GM21576 (cell line): ENCODE measurements around the gene PTPRK.

Source experiments
- ATAC-seq: cut with Tn5 transposase; IDR thresholded peaks from one replicate; pipeline ENCODE4 v1.9.1; 2021; ENCODE audit warnings: mild to moderate bottlenecking, moderate library complexity; ENCODE audit not compliant: unreplicated experiment

PTPRK gene

DNA sequence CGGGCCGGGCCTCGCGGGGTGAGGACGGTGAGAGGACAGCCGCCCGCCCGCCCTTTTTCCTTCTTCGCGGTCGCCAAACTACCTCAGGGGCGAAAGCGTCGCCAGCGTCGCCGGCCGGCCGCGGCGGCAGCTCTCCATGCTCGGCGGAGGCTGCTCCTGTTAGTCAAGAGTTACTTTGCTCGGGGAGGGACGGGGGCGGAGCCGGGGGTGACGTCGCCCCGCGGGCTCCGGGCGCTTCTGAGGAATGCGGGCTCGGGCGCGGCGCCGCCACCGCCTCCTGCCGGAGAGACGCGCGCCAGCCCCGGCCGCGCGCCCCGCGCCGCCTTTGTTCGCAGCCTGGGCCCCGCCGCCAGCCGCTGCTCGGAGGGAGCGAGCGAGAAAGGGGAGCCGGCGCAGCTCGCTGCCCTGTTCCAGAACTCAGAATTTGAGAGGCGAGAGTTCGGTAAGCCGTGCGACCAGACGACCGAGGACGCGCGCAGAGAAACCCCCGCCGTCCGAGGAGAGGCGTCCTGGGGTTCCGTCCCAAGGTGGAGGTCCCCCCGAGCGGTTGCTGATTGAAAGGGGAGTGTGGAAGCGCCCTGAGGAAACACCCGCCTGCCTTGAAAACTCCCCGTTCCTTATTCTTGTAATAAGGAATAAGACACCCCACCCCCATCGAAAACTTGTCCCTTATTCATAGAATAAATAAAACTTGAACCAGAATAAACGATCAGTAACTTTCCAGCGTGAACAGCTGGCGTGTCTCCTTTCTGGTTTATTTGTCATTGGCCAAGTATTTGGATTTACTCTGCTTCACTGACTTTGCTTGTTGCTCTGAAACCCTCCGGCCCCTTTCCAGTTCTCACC lies at the start of gene PTPRK:
Gene PTPRK (minus strand): TSS at position 164 of the 846 bp plus-strand sequence. CDS start 241 bp downstream, outside the sequence.
- ATAC-seq = peak; percentile 80

DNA sequence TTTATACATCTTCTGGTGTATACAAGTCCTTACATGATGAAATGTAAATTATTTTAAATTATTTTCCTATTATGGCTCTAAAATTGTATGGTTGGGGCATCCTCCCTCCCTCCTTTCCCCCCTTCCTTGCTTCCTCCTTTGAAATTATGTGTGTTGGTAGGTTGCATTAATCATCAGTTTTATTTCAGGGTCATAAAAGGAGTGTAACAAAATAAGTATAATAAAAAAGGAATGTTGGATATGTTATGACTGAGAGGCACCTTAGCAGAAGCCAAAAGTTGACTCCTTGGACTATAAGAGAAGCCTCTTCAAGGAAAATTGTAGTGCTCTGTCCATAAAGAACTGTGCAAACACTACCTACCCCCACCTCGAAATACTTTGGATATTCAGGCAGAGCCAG lies 46.6 kb upstream of the PTPRK start:
- no peak for ATAC-seq

DNA sequence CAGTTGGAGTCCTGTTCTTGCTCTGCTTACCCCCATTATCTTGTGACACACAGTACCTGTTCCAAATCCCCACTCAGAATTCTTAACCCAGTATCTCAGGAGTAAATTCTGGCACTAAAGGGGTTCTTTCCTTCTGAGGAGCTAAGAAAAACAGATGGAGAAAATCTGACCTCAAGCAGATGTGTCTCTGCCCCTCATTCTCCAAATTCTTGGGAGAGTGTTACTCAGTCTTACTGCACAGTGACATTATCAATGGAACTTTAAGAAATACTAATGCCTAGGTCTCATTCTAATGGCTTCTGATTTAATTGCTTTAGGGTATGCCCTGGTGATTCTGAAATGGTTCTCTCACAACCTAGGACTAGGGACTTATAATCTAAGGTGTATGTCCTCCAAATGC lies 40.6 kb upstream of the PTPRK start:
- no peak for ATAC-seq

DNA sequence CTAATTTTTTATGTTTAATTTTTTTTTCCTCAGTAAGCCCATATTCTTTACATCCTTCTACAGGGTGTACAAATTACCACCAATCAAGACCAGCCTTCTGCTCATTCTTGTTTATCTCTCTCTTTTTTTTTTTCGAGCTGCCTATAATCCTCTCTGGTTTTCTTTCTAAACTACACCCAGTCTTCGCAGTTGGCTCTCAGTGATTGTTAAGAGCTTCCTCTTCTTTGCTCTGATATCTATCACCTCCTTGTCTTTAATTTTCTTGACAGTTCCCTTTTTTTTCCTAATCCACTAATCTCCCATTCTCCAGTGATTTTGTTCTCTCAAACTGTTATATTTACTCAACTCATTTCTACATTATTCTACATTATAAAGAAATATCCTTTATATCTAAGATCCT lies 38.5 kb upstream of the PTPRK start:
- ATAC-seq = no peak

DNA sequence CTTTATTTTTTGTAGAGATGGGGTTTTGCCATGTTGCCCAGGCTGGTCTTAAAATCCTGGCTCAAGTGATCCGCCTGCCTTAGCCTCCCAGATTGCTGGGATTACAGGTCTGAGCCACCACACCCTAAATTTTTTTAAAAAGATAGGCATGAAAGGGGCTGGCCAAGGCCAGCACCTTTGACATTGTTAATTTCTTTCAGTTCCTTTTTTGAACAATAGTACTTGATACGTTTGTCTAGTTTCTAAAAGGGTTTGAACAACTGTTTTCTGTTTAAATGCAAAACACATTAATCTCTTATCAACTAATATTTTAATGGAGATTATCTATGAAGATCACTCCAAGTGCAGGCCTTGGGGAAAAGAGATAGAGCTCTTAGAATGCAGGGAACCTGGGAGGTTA lies 37.6 kb upstream of the PTPRK start:
- peak; percentile 67 for ATAC-seq

DNA sequence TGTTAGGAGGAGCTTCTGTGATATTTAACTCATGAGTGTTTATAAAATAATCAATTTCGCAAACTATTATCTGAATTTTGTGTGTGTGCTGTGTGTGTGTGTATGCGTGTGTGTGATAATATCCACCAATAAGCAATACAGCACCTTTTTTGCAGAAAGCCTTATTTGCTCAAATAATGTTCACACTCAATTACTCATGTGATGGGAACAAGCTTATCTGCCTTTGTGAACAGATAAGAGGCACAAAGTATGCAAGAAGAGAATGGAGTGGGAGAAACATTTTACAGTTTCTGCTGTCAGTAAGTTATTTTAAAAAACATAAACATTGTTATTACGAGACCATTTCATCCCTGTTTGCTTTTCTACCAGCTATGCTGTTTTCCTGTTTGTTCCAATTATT lies 36.7 kb upstream of the PTPRK start:
- ATAC-seq = no peak

DNA sequence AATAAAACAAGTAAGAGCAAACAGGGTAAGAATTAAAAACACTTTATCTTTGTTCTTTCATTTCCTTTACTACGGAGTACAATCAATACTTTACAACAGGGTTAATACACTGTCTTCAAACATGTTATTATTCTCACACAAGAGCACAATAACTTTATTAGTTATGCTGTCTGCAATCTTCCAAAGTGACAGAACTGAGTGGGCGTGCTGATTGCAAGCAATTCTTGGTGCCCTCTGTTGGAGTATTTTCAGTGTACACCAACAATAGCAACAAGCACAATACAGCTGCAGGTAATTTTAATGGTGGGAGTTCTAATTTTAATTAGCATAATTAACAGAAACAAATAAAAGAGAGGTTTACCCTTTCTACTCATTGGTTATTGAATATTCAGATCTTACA lies 33.9 kb upstream of the PTPRK start:
- ATAC-seq = no peak

DNA sequence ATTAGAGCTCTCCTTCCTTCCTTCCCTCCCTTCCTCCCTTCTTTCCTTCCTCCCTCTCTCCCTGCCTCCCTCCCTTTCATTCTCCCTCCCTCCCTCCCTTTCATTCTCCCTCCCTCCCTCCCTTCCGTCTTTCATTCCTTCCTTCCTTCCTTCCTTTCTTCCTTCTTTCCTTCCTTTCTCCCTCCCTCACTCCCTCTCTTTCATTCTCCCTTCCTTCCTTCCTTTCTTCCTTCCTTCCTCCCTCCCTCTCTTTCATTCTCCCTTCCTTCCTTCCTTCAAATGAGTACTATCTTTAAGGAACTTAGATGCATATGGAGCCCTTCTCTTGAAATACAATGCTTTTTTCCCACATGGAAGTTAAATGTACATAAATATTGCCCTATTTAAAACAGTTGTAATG lies 20.9 kb upstream of the PTPRK start:
- no peak for ATAC-seq

DNA sequence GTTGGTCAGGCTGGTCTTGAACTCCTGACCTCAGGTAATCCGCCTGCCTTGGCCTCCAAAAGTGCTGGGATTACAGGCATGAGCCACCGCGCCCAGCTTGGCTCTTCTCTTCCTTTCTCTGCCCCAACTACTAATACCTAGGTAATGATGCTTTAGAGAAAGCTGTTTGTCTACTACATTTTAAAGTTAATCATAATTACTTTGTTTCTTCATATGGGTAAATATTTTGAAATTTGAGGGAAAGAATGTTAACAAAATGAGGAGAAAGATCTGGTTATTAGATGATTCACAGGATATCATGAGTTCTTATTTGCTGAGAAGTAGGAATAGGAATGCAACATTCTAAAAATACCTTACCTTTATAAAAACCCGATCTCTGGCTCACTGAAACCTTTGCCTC lies 18.4 kb upstream of the PTPRK start:
- ATAC-seq = no peak

DNA sequence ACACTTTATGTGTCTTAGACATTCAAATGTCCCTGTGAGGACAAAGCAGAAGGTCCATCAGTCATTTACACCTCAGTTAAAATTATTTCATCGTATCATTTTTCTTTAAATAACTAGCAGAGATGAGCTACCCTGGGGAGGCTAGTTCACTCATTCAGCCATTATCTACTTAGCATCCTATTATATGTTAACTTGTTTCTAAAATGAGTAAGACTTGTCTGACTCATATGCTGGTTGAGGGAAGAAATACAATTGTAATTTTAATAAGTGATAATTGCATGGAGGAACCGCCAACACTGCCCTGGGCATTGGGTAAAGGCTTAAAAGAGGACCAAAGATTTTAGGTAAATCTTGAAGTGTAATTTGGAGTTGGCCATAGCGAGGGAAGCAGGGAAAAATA lies 12.4 kb upstream of the PTPRK start:
- ATAC-seq = no peak

DNA sequence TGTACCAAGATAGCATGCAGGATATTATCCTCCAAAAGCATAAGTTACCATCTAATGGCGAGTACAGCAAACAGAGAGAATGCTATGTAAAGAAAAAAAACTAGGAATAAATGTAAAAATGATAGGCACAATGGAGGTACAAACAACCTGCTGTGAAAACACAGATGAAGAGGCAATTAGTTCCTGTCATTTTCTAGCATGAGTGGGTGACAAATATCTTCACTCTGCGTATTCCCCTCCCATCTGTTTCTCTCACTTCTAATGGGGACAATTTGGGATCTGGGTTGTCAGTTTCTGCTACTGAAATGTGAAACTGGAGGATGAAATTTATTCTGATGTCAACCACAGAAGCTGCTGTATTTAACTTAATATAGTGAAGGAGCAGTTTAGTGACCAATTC lies 11.7 kb upstream of the PTPRK start:
- ATAC-seq = no peak

DNA sequence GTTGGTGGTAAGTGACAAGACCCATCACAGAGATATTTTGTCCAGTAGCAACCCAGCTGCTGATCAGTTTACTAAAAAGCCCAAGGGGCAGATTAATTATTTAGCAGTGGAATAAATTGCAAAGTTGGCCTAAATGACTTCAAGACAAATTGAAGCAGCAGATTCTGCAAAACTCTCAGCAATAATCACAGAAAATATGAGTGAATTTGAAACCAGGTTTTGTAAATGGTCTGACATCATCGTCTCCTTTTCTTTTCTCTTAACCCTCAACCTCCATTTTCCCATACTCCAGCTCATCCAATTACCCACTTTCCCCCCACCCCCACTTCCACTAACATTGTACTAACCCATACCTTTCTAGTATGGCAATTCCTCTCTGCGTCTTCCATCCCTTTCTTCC lies 11.3 kb upstream of the PTPRK start:
- no peak for ATAC-seq

DNA sequence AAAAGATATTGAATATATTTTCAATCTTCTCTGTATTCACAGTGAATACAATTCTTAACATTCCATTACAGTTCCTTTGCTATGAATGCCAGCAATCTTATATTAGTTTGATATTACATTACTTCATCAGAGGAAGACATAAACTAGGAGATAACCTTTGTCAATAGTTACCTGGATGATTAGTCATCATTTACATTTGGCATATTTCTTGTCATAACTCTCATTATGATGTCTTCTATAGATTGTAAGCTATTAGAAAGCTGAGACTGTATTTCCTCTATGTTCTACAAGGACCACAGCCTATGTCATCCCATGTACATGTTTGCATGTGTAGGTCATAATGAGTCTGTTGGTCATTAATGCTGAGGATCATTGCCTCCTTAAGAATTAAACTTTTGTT lies 7.8 kb upstream of the PTPRK start:
- no peak for ATAC-seq

DNA sequence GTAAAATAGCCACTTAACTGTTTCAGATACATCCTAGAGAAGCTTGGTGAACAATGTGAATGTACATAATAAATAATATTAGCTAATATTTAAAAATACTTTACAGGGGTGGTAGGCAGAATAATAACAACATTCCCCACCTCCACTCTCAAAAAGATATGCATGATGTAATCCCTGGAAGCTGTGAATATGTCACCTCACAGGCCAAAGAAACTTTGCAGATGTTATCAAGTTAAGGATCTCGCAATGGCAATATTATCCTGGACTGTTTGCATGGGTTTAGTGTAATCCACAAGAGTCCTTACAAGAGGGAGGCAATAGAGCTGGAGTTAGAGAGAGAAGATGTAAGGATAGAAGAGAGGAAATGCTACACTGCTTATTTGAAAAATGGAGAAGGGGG lies 7.0 kb upstream of the PTPRK start:
- ATAC-seq = no peak

DNA sequence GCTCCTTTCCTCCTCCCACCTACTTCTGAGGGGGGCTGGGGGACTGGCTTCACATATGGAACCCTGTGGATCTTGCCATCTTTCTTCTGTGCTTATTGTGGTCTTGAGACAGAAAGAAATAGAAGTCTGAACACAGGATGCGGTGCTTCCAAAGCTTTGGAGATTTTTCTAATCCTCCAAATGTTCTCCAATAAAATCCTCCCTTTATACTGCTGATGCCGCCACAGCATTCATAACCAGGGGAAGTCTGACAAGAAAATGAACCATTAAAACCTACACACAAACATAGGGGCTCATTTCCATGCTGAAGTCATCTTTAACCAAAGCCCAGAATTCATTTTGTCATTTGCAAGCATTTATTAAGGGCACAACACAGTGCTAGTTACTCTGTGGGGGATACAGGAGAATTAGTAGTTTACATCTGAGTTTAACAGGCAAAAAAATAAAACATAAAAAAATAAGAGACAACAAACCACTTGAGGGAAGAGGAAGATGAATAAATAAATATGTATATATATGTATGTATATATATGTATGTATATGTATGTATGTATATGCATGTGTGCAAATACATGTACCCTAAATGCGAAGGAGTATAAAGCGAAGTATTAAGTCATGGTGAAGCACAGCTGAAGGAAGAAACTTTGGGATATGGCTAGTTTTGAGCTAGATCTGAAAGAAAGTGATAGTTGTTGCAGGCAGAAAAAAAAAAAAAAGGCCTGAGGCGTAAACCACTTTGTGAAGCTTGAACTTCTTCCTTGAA lies 5.9 kb upstream of the PTPRK start:
- no peak for ATAC-seq

DNA sequence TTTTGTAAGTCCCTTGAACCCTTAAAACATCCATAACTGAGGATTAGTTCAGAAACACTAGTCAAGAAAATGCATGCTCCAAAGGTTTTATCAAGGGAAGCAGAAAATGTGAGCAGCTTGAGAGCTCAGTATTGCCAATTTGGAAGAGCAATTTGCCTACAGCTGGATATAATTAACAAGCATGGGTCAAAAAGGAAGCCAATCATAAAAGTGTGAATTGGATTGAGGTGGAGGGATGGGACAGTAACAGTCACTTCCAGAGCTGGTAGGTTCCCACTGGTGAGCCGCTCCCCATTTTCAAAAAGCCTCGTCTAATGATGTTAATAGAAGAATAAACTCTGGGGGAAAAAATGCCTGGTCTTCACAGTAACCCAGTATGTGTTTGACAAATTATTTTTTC lies 5.0 kb upstream of the PTPRK start:
- no peak for ATAC-seq

DNA sequence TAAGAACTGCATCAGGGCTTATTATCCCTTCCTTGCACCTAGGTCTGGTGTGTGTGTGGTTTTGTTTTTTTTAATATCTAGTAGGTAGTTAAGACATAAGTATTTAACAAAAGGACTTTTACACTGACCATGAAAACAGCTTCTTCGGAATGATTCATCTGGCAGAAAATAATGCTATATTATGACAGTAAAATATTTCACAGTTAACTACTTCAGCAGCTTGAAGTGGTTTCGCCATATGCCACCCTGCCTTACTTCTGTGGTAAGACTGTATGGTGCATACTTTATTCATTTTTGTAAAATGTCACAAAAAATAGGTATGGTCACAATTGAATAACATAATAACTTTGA lies 858 bp upstream of the PTPRK start:
- ATAC-seq = no peak

DNA sequence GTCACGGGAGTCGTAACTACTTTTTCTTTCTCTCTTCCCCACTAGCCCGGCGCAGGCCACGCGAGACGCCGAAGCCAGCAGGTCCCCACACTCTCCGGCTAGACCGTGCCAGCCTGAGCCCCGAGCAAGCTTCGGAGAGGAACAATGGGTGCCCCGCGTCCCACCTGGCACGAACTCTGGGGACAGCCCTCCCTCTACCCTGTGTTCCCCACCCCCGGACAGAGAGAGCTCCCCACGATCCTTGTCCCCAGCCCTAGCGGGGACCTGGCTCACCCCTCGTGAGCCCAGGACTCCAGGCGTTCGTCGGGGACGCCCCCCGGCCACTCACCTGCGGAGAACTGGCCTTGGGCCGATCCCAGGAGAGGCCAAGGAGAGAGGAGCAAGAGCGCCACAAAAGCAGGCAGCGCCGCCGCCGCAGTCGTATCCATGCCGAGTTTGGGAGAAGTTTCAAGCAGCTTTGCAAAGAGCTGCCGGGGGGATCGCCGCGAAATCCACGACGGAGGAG lies 416 bp downstream of the PTPRK start:
- peak; percentile 15 for ATAC-seq

DNA sequence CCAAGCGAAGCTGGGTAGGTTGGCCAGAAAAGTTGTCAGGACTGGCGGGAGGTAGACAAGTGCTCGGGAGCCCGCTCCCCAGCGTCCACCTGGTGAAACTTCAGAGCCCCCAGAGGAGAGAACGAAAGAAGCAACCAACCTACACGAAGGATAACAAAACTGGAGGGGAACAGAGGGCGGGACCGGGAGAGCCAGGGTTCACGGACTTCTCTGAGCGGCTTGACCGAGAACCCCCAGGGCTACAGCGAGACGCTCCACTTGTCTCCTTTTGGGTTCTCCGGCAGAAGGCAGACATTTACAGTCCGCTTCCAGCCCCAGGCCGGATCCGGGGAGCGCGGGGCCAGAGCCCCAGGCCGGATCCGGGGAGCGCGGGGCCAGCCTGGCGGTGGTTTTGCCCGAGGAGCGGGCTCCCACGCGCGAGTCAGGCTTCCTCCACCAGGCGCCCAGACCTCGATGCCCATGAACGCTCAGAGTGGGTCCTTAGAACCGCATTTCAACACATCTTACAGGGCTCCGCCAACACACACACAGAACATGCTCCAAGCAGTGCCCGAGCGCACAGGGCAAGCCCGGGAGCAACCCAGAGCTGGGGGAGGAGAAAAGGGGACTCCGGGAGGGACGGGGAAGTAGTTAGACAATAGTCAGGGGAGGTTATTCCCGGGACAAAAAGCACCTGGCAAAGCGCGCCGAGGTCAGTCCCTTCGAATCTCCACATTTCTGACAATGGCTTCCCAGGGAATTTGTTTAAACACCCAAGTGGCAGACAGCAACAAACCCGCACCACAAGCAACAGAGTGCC lies 1.1 kb downstream of the PTPRK start:
- no peak for ATAC-seq

DNA sequence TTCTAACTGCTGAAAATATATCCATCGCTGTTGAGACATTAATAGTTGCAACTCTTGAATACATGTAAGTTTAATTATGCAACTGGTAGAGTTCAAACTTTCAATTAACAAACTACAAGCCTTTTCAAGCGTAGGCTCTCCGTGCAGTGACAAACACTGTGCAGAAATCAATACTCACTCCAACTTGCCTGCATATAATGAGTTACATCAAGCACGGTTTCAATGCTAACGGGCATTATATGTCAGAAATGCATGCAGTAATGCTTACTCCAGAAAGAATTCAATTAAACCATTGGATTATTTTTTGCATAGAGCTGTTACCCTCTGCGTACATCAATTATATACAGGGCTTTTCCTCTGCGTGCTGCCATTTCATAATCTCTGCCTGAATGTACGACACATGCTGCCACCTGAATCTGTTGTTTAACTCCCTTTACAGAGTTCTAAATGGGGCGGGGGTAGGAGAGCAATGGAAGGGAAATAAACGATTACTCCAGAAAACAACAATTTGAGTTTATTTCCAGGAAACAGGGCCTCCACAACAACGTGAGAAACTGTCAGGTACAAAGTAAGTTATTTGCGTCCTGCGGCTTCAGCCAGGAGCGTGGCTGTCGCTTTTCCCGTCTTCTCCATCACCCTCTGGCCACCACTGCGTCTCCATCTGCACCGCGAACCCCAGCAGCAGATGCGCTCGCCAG lies 1.8 kb downstream of the PTPRK start:
- no peak for ATAC-seq

DNA sequence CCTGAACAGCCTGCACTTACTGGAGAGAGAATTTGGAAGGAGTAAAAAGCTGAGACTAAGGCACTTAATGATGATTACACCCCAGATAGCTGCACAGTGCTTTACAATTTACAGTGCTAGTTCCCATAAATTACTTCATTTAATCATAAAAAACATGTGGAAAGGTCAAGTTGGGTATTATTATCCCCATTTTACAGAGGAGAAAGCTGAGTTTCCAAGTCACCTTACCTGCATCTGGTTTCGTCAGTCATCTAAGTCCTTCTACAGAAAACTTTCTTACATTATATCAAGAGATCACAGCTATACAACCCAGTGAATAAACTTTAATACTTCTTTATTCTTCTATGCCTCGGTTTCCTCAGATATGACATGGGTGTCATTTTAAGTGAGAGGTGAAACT lies 3.3 kb downstream of the PTPRK start:
- ATAC-seq = no peak
